ENCODE data around the gene MUC3A. TPM values are rescaled to one million over a fixed set of nuclear protein-coding genes. Genes with fewer than 3 reads are reported as not detected.
A peak's percentile ranks its signal among the peaks of the same experiment; 100 is the strongest.

The MUC3A gene
- total RNA-seq, 1 experiment from 2014 or later = not detected

DNA sequence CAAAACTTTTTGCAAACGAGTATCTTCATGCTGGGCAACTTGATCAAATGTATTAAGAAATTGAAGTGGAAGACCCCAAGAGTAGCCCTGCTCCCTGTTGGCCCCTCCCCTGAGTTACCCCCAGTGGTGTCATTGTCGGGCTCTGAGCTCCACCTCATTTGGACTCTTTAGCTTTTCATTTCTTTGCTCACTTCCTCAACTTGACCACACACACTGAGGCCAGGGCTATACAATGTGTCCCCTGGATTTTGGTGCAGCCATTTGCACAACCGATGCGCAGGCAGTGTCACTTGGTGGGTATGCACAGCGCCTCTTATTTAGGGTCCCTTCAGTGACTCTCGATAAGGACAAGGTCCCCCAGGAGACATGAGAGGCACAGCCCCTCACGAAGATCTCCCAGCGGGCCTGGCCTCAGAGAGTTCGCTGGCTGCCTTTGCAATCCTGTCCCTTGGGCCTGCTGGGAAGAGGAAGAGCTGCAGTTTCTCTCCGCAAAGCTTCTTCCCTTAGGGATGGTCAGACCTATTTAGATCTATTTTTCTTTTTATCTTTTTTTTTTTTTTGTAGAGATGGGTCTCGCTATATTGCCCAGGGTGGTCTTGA lies 2.5 kb upstream of the MUC3A start:
- no peak for DNase-seq (ENCODE audit: low read depth)

DNA sequence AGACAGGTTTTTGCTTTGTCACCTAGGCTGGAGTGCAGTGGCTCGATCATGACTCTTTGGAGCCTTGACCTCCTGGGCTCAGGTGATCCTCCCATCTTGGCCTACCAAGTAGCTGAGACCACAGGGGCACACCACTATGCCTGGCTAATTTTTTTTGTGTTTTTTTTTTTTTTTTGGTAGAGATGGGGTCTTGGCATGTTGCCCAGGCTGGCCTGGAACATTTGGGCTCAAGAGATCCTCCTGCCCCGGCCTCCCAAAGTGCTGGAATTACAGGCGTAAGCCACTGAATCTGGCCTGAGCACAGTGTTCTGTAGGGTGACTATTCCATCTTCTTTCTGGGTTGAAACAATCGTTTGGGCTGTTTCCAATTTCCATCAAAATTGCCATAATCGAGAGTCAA lies 1.5 kb upstream of the MUC3A start:
- no peak for DNase-seq (ENCODE audit: low read depth)

DNA sequence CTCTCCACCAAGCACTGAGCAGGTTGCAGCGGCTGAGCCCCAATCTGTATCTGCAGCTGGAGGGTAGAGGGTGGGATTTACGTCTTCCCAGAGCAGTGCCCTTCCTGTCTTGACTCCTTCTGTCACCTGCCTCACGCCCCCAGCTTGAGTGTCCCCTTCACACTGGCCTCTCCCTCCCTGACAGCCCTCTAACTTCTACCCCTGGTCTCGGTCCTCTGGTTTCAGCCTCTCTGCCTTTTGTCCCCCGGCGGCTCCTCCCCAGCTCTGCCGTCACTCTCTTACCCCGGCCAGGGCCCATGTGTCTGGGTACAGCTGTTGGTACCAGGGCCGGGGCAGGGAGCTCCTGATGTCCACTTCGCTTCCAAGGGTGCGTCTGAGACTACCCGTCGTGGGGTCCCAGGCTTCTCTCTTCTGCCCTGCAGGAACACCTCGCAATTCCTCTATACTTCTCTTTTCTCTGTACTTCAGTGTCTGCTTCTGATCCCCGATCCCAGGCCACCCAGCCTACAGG lies 654 bp downstream of the MUC3A start:
- no peak for DNase-seq (ENCODE audit: low read depth)

DNA sequence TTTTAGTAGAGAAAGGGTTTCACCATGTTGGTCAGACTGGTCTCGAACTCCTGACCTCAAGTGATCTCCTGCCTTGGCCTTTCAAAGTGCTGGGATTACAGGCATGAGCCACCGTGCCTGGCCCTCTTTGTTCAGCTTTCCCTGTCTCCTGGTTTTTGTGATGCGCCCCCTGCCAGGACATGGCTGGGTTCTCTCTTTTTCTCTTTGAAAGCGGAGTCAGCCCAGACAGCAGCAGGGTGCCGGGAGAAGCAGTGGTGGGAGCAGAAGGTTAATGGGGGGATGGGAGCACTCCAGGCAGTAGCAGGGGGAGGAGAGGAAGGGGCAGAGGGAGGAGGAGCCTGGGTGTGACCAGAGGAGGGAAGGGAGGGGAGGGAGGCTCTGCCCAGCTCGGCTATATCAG lies 1.8 kb downstream of the MUC3A start:
- no peak for DNase-seq (ENCODE audit: low read depth)

DNA sequence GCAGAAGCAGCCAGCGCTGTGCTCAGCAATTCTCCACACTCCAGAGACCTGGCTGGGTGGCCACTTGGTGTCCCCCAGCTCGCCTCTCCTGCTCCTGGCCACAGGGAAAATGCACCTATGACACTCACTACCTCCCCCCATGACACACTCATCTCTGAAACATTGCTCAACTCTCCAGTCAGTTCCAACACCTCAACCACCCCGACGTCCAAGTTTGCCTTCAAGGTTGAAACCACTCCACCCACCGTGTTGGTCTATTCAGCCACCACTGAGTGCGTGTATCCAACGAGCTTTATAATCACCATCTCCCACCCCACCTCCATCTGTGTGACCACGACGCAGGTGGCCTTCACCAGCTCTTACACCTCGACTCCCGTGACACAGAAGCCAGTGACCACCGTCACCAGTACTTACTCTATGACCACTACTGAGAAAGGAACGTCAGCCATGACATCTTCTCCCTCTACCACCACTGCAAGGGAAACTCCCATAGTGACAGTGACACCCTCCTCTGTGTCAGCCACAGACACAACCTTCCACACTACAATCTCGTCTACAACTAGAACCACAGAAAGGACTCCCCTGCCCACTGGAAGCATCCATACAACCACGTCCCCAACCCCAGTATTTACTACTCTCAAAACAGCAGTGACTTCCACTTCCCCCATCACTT lies 2.7 kb downstream of the MUC3A start:
- DNase-seq (ENCODE audit: low read depth) = no peak

DNA sequence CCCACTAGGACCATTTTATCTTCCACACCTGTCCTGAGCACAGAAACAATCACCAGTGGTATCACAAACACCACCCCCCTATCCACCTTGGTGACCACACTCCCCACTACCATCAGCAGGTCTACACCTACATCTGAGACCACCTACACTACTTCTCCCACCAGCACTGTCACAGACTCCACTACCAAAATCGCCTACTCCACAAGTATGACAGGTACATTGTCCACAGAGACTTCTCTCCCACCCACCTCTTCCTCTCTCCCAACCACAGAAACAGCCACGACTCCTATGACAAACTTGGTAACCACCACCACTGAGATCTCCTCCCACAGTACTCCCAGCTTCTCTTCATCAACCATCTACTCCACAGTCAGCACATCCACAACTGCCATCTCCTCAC lies 3.3 kb downstream of the MUC3A start:
- no peak for DNase-seq (ENCODE audit: low read depth)

DNA sequence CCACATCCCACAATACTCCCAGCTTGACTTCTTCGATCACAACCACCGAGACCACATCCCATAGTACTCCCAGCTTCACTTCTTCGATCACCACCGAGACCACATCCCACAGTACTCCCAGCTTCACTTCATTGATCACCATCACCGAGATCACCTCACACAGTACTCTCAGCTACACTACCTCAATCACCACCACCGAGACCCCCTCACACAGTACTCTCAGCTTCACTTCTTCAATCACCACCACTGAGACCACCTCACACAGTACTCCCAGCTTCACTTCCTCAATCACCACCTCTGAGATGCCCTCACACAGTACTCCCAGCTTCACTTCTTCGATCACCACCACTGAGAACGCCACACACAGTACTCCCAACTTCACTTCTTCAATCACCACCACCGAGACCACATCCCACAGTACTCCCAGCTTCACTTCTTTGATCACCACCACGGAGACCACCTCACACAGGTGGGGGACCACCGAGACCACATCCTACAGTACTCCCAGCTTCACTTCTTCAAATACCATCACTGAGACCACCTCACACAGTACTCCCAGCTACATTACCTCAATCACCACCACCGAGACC lies 8.6 kb downstream of the MUC3A start:
- DNase-seq (ENCODE audit: low read depth) = no peak

DNA sequence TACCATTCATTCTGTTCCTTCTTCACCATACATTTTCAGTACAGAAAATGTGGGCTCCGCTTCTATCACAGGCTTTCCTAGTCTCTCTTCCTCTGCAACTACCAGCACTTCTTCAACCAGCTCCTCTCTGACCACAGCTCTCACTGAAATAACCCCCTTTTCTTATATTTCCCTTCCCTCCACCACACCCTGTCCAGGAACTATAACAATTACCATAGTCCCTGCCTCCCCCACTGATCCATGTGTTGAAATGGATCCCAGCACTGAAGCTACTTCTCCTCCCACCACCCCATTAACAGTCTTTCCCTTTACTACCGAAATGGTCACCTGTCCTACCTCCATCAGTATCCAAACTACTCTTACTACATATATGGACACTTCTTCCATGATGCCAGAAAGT lies 10.6 kb downstream of the MUC3A start:
- no peak for DNase-seq (ENCODE audit: low read depth)

DNA sequence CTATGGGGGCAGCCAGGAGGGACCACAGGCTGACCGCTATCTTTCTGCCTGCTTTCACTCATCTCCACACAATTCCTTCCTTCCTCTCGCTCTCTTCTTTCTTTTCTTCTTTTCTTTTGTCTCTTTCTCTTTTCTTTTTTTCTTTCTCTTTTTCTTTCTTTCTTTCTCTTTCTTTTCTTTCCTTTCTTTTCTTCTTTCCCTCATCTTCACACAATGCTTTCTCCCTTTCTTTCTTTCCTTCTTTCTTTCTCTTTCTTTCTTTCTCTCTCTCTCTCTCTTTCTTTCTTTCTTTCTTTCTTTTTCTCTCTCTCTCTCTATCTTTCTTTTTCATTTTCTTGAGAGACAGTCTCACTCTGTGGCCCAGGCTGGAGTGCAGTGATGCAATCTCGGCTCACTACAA lies 13.2 kb downstream of the MUC3A start:
- no peak for DNase-seq (ENCODE audit: low read depth)

DNA sequence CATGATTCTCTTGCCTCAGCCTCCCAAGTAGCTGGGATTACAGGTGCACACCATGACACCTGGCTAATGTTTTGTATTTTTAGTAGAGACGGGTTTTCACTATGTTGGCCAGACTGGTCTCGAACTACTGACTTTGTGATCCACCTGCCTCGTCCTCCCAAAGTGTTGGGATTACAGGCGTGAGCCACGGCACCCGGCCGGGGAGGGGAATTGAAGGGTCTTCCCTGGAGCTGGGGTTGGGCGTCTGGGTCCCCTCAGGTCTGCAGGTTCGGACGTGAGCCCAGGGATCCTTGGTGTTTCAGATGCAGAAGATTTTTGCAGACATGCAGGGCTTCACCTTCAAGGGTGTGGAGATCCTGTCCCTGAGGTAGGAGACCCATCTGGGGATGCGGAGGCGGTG lies 14.1 kb downstream of the MUC3A start:
- DNase-seq (ENCODE audit: low read depth) = peak; percentile 4

DNA sequence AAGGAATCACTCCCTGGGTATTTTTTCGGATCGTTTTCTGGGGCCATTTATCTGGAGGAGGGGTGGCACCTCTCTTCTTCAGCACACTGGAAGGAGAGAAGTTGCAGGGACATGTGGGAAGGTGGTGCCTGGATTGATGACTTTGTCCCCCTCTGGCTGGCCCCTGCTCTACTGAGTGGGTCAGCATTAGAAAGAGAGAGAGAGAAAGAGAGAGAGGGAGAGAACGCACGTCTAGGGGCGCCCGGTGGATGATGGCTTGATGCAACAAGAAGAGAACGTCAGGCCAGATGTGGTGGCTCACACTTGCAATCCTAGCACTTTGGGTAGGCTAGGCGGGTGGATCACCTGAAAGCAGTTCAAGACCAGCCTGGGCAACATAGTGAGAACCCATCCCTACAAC lies 14.5 kb downstream of the MUC3A start:
- DNase-seq (ENCODE audit: low read depth) = no peak

DNA sequence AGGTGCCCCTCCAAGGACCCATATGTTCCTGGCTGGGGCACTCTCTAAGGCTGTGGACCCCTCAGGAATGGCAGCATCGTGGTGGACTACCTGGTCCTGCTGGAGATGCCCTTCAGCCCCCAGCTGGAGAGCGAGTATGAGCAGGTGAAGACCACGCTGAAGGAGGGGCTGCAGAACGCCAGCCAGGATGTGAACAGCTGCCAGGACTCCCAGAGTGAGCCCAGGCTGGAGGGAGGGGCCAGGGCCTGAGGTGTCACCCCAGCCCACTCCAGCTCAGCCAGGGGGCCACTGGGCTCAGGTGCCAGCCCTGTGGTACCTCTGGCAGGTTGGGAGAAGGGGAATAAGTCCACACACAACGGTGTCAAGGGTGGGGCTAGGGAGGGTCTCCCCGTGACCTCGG lies 15.3 kb downstream of the MUC3A start:
- peak; percentile 23 for DNase-seq (ENCODE audit: low read depth)

DNA sequence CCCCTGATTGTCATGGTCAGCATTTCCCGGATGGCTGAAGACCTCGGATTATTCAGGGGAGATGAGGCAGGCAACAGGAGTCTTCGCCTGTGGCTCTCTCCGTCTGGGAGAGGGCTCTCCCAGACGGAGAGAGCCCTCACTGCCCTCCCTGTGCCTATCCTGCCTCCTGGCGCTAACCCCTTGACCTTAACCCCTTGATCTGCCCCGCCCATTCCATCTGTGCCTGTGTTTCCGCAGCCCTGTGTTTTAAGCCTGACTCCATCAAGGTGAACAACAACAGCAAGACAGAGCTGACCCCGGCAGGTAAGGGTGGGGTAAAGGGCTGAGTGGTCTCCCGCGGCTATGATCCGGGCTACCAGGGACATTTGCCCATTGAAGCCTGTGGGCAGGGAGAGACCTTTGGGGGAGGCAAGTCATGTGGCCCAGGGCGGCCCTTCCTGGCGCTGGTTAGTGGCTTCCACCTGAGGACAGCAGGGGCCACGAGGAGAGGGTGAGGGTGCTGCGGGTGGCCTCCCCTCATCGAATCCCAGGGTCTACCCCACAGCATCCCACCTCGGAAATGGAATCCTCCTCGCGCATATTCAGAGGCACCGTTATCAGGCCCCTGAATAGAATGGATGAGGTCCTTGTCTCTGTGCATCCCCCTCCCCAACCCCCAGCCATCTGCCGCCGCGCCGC lies 15.8 kb downstream of the MUC3A start:
- DNase-seq (ENCODE audit: low read depth) = no peak

DNA sequence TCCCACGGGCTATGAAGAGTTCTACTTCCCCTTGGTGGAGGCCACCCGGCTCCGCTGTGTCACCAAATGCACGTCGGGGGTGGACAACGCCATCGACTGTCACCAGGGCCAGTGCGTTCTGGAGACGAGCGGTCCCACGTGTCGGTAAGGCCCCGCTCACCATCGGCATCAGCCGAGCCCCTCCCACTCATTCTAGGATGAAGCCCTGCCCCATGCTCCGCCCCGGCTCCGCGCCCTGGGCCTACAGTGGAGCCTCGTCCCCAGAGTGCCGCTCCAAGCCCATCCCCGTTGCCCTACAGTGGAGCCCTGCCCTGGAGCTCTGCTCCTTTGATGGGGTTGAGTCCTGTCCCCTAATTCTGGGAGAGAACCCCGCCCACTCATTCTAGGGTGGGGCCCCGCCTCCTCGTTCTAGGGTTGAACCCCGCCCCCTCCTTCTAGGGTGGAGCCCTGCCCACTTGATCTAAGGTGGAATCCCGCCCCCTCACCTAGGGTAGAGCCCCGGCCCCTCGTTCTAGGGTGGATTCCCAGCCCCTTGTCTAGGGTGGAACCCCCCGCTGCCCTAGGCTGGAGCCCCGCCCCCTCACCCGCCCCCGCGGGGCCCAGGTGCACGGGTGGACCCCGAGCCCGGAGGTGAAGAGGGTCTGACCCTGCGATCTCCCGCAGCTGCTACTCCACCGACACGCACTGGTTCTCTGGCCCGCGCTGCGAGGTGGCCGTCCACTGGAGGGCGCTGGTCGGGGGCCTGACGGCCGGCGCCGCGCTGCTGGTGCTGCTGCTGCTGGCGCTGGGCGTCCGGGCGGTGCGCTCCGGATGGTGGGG lies 16.6 kb downstream of the MUC3A start:
- peak; percentile 96 for DNase-seq (ENCODE audit: low read depth)

DNA sequence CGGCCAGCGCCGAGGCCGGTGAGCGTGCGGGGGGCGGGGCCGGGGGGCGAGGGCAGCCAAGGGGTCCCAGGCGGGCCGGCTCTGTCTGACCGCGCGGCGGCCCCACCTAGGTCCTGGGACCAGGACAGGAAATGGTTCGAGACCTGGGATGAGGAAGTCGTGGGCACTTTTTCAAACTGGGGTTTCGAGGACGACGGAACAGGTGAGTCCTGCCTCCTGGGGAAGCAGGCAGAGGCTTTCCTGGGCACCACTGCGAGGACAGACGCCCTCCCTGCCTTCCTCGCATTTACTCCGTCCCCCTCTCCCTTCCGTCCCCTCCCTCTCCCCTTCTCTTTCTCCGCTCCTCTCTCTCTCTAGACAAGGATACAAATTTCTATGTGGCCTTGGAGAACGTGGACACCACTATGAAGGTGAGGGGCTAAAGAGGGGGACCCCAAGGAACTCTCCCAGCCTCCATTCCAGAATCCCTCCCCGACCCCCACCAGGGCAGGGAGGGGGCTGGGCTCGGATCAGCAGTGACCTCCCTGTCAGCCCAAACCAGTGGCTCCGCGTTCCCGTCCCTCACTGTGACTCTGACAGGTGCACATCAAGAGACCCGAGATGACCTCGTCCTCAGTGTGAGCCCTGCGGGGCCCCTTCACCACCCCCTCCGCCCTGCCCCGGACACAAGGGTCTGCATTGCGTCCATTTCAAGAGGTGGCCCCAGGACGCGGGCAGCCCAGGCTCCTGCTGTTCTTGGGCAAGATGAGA lies 17.4 kb downstream of the MUC3A start:
- no peak for DNase-seq (ENCODE audit: low read depth)

DNA sequence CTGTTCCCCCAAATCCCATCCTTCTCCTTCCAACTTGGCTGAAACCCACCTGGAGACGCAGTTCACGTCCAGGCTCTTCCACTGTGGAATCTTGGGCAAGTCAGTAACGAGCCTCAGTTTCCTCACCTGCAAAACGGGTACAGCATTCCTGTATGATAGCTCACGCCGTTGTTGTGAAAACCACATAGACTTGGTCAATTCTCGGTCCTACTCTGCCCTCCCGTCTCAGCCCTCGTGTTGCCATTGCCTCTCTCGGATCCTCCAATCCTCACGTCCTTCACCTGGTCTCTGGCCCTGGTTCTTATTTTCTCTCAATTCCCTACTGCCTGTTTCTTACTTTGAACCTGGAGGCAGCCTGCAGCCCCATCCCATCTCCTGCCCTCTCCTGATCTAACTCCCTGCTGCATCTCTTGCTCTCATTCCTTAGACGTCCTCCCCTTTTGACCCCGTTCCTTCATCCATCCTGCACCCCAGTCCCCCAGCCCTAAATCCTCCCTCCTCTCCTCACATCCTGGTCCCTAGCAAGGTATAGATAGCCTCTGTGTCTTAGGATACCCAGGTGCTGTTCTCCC lies 18.0 kb downstream of the MUC3A start:
- DNase-seq (ENCODE audit: low read depth) = peak; percentile 53

DNA sequence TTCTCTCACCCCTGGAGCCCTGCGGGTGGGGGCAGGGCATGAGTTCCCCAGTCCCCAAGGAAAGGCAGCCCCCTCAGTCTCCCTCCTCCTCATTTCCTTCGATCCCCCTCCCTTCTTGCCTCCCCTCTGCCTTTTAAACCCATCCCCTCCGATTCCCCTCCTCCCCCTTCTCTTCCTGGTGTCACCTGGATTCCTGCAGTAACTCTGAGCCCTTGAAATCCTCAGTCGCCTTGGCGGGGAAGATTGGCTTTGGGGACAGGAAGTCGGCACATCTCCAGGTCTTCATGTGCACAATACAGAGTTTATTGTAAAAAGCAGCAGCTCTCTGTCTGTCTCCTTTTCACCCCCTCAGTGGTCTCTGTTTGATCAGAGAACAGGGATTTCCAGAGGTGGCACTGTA lies 18.7 kb downstream of the MUC3A start:
- no peak for DNase-seq (ENCODE audit: low read depth)

DNA sequence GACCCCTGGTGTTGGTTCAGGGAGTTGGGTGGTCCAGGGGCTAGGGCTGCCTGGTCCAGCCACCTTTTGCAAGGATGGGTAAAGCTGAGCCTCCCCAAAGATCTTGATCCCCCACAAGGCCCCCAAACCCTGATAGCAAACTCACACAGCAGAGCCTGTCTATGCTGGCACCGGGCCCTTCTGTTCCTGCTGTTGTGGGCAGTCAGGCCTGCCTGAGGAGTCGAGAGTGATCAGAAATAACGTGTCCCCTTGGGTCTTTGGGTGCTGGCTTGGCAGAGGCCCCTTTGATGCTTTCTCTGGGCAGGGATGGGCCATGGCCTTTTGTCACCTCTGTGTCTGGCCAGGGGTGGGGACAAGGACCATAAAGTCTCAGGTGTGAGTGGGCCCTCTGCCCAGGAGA lies 19.3 kb downstream of the MUC3A start:
- DNase-seq (ENCODE audit: low read depth) = no peak

DNA sequence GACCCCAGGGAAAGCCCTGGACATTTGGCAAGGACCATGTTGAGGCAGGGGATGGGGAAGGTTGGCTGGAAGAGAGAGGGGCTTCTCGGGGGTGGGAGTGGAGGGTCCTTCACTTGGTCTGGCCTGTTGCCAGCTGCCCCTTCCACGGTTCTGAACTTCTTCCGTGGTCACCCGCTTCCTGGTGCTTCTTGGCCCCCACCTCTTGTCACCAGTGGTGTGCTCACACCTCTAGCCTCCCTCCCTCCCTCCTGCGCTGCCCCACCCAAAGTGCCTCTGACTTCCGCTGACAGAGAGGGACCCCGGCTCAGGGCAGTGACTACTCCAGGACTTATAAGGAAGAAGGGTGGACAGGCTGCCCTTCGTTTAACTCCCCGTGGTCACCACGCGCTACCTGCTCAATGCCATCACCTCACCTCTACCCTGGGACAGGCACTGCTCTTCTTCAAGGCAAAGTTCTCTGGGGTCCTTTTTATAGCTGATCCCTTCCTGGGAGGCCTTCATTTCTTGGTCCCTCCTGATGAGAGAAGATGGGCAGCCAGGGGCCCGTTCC lies 19.8 kb downstream of the MUC3A start, which contains the start of gene MUC12:
Gene MUC12, plus strand, starts transcription at position 500 of the 550 bp plus-strand sequence. CDS start 58 bp downstream, outside the sequence.
- DNase-seq (ENCODE audit: low read depth) = no peak
